ENCODE measurements around the gene PATJ. TPM values are rescaled to one million over a fixed set of nuclear protein-coding genes. Genes with fewer than 3 reads are reported as not detected.
"Not testable (repeated sequence)": the region's sequence is repeated elsewhere in the genome, so short reads cannot be mapped to it uniquely, and the experiment has no call there.

PATJ gene
- total RNA-seq, 4 donors from 2014 or later: 25.7 to 37.4 (median 31.8) TPM

DNA sequence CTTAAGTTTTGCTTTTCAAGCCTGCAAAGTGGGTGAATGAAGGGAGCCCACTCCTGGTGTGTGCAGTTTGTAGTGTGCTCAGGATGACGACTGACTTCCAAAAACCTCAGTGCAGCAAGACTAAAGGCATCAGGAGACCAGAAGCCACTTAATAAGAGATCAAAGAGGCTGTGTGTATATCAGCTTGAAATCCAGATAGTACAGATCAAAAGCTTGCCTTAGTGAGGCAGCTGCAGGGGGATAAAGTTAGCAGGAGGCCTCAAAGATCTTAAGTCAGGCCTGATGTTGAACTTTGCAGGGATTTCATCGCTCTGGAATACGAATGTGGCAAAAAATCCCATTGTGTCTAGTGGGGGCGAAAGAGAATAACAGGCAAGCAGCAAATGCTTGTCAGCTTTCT lies 99.8 kb downstream of the PATJ start:
- WGBS: 76% methylated on average over 4 of the region's 4 CpGs
- DNase-seq (ENCODE audit: extremely low spot score): no peak
- H3K4me3 ChIP-seq: no peak overlapping the region
- H3K27ac ChIP-seq (replicated peaks in 1 of 4): no peak overlapping the region
- H3K36me3 ChIP-seq: no peaks in the 10 kb centered on the region
- no peaks in the 10 kb centered on the region for H3K27me3 ChIP-seq
- no peaks in the 10 kb centered on the region for H3K9me3 ChIP-seq
- TF ChIP-seq EP300 (IDR thresholded peaks at IDR 0.05): no peak
- no peak for TF ChIP-seq POLR2AphosphoS5 (IDR thresholded peaks at IDR 0.05)
- no peak for TF ChIP-seq CTCF (IDR thresholded peaks at IDR 0.05)
- TF ChIP-seq POLR2A (IDR thresholded peaks at IDR 0.05; ENCODE audit: low read depth): no peak
- intact Hi-C loops (cut with DNase I): no loop called here
- H3K4me1 ChIP-seq: peaks cover 0 to 52% (median 39%) of the 10 kb centered on the region in 4 donors

GRCh38 chr1:61842863-61843514 lies 100.7 kb downstream of the PATJ start:
- TF ChIP-seq CTCF (IDR thresholded peaks at IDR 0.05) (no peak), POLR2AphosphoS5 (IDR thresholded peaks at IDR 0.05) (no peak), EP300 (IDR thresholded peaks at IDR 0.05) (no peak)

GRCh38 chr1:61844006-61844405 lies 101.7 kb downstream of the PATJ start:
- Histone ChIP-seq H3K36me3 (no peaks in the 10 kb centered on the region), H3K4me3 (no peak overlapping the region), H3K27ac (replicated peaks in 1 of 4) (no peak overlapping the region), H3K4me1 (peaks cover 0 to 38% (median 32%) of the 10 kb centered on the region in 4 donors), H3K27me3 (no peaks in the 10 kb centered on the region), H3K9me3 (no peaks in the 10 kb centered on the region)
- TF ChIP-seq POLR2AphosphoS5 (IDR thresholded peaks at IDR 0.05) (no peak), CTCF (IDR thresholded peaks at IDR 0.05) (no peak), POLR2A (IDR thresholded peaks at IDR 0.05; ENCODE audit: low read depth) (no peak), EP300 (IDR thresholded peaks at IDR 0.05) (no peak)
- intact Hi-C loops (cut with DNase I): no loop called here
- 90% methylated on average over 1 of the region's 1 CpG for WGBS
- no peak for DNase-seq (ENCODE audit: extremely low spot score)

More at GRCh38 chr1:61842863-61843514, 100.7 kb downstream of the PATJ start:
- H3K4me1 ChIP-seq: peaks cover 0 to 47% (median 40%) of the 10 kb centered on the region in 4 donors
- H3K27me3 ChIP-seq: no peaks in the 10 kb centered on the region
- intact Hi-C loops (cut with DNase I): no loop called here
- no peak overlapping the region for H3K27ac ChIP-seq (replicated peaks in 1 of 4)
- DNase-seq (ENCODE audit: extremely low spot score): no peak
- H3K36me3 ChIP-seq: no peaks in the 10 kb centered on the region
- no peaks in the 10 kb centered on the region for H3K9me3 ChIP-seq
- WGBS: 78% methylated on average over 2 of the region's 2 CpGs
- no peak overlapping the region for H3K4me3 ChIP-seq

DNA sequence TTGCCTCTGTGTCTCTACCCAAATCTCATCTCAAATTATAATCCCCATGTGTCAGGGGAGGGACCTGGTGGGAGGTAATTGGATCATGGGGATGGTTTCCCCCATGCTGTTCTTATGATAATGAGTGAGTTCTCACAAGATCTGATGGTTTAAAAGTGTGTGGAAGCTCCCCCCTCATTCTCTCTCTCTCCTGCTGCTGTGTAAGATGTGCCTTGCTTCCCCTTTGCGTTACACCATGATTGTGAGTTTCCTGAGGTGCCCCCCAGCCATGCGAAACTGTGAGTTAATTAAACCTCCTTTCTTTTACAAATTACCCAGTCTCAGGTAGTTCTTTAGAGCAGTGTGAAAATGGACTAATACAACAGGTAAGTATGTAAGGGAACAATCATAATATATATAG lies 102.4 kb downstream of the PATJ start:
- peaks cover 0 to 32% (median 25%) of the 10 kb centered on the region in 4 donors for H3K4me1 ChIP-seq
- H3K4me3 ChIP-seq; DNase-seq (ENCODE audit: extremely low spot score); H3K27me3 ChIP-seq; H3K36me3 ChIP-seq; H3K9me3 ChIP-seq; H3K27ac ChIP-seq (replicated peaks in 1 of 4); intact Hi-C loops (cut with DNase I): not testable (repeated sequence)
- WGBS: 92% methylated on average over 2 of the region's 2 CpGs

- Histone ChIP-seq H3K4me3 (no peak overlapping the region), H3K4me1 (peaks cover 0 to 20% (median 18%) of the 10 kb centered on the region in 4 donors), H3K27ac (replicated peaks in 1 of 4) (no peak overlapping the region), H3K9me3 (no peaks in the 10 kb centered on the region), H3K27me3 (no peaks in the 10 kb centered on the region), H3K36me3 (peaks cover 0 to 5% (median 3%) of the 10 kb centered on the region in 4 donors)
- no peak for DNase-seq (ENCODE audit: extremely low spot score)
- TF ChIP-seq POLR2A (IDR thresholded peaks at IDR 0.05; ENCODE audit: low read depth): no peak
- TF ChIP-seq EP300 (IDR thresholded peaks at IDR 0.05): no peak
- TF ChIP-seq POLR2AphosphoS5 (IDR thresholded peaks at IDR 0.05): no peak
- TF ChIP-seq CTCF (IDR thresholded peaks at IDR 0.05): no peak
- WGBS: 71% methylated on average over 6 of the region's 6 CpGs
- intact Hi-C loops (cut with DNase I): loop anchor here (5.0 kb wide), 2 partner anchors 809 to 879 kb away; no protein-coding TSS in a partner anchor
These were observed 109.0 kb downstream of the PATJ start for GRCh38 chr1:61851235-61851634.

Measured in esophagus muscularis mucosa (tissue), 4 donors.